GM19397 (cell line): ENCODE results near the gene FAM222A.

Experiments used
- ATAC-seq: cut with Tn5 transposase; IDR thresholded peaks from one replicate; pipeline ENCODE4 v1.9.1; 2021; ENCODE audit warnings: mild to moderate bottlenecking, moderate library complexity; ENCODE audit not compliant: unreplicated experiment

Gene FAM222A

GRCh38 chr12:109758426-109759420 lies 45.1 kb downstream of the FAM222A start:
- ATAC-seq = no peak

GRCh38 chr12:109759595-109759994 lies 46.0 kb downstream of the FAM222A start:
- no peak for ATAC-seq

GRCh38 chr12:109760031-109760929 lies 46.7 kb downstream of the FAM222A start:
- no peak for ATAC-seq

- ATAC-seq = no peak
Measured at GRCh38 chr12:109760930-109761921, 47.6 kb downstream of the FAM222A start.

GRCh38 chr12:109762071-109762672 lies 48.5 kb downstream of the FAM222A start:
- no peak for ATAC-seq

- ATAC-seq = no peak
Measured at GRCh38 chr12:109762673-109763191, 49.1 kb downstream of the FAM222A start.

GRCh38 chr12:109763201-109763841 lies 49.7 kb downstream of the FAM222A start:
- ATAC-seq = no peak

GRCh38 chr12:109764123-109764522 lies 50.5 kb downstream of the FAM222A start:
- ATAC-seq = no peak

GRCh38 chr12:109764776-109765445 lies 51.3 kb downstream of the FAM222A start:
- no peak for ATAC-seq

- ATAC-seq = no peak
Measured at GRCh38 chr12:109765446-109765810, 51.8 kb downstream of the FAM222A start.

- ATAC-seq = no peak
Measured at GRCh38 chr12:109766251-109766778, 52.7 kb downstream of the FAM222A start.

GRCh38 chr12:109767456-109767855 lies 53.8 kb downstream of the FAM222A start:
- ATAC-seq = no peak

- ATAC-seq = no peak
Measured at GRCh38 chr12:109767991-109768900, 54.6 kb downstream of the FAM222A start.

GRCh38 chr12:109768901-109769670 lies 55.5 kb downstream of the FAM222A start:
- ATAC-seq = no peak

GRCh38 chr12:109770104-109770860 lies 56.7 kb downstream of the FAM222A start:
- ATAC-seq = no peak
